Measurements from ENCODE around the gene ABO.
"Not testable (repeated sequence)": the region's sequence is repeated elsewhere in the genome, so short reads cannot be mapped to it uniquely, and the experiment has no call there.

ABO gene

DNA sequence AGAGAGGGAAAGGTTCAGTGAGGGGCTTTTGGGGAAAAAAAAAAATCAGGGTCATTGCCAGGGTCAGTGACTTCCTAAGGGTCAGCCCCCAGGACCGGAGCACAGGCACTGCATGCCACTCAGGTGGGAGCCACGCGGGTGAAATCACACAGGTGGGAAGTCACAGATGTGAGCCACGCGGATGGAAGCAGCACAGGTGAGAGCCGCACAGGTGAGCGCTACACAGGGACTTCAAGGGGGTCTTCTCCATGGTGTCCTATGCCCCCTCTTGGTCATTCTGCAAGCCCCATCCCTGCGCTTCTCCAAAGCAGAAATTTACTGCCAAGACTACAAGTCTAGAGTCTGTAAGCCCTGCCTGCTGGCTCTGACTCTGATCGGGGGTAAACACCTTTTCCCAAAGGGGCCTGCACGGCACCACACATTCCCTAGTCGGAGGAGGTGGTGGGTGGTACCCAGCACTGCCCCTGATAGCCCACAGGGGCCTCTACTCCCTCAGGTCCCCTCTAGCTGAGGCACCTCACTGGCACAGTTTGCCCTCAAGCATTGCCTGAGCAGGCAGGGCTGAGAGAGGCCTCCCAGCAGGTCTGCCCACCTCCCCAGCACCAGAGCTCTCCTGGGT lies 47.6 kb downstream of the ABO start:
- FAIRE-seq (no peak), DNase-seq (ENCODE audit: insufficient read length, low spot score) (no peak)
- TF ChIP-seq TAF1 (IDR thresholded peaks at IDR 0.05; ENCODE audit: low read depth, low read length): no peak
- no peak for TF ChIP-seq SPI1 (IDR thresholded peaks at IDR 0.05; ENCODE audit: low read depth, low read length)
- no peak for TF ChIP-seq POU2F2 (IDR thresholded peaks at IDR 0.05; ENCODE audit: low read depth, low read length)
- TF ChIP-seq POLR2AphosphoS5 (IDR thresholded peaks at IDR 0.05; ENCODE audit: low read depth, low read length): no peak
- TF ChIP-seq POLR2A (IDR thresholded peaks at IDR 0.05; ENCODE audit: low read depth, low read length): no peak
- no peak for TF ChIP-seq PAX5 (IDR thresholded peaks at IDR 0.05; ENCODE audit: insufficient read depth, low read length, severe bottlenecking)

DNA sequence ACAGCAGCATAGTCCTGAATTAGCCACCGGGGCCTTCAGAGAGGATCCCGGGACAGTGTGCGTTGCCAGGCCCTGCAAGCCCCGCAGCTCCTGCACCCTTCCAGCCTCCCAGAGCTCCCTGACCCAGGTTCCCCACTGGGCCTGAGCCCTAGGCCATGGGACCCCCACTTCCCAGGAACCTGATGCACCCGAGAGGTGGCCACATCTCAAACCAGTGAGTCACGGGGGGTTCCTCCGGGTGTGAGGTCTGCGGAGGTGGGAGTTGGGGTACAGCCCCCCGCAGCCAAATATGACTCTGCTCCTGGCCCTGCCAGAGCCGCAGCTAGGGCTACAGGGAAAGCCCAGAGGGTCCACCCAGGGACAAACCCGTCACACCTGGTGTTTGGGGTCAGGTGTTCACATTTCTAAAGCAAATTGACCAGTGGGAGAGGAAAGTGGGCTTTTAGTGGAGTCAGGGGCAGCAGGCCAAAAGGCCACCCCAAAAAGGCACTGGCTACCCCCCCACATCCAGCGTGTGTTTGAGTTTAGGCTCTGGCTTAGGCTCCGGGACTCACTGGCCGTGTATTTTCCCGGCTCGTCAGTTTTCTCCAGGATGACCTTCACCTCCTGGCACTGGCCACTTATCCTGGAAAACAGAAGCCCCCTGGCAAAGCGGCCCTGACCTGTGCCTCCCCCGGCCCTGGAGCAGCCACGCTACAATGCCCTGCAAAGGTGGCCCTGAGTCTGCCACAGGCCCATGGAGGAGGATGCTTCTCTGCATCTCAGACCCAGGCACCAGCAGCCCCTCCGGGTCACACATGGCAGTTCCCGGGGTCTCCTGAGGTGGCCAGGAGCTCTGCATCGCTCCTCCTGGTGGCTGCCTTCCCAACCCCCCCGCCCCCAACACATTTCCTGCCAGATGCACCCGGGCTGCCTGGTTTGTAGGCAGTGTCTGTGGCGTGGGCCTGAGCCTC lies 48.5 kb downstream of the ABO start:
- no peak for DNase-seq (ENCODE audit: insufficient read length, low spot score)
- no peak for FAIRE-seq
- TF ChIP-seq PAX5 (IDR thresholded peaks at IDR 0.05; ENCODE audit: insufficient read depth, low read length, severe bottlenecking): no peak
- TF ChIP-seq POLR2AphosphoS5 (IDR thresholded peaks at IDR 0.05; ENCODE audit: low read depth, low read length): no peak
- TF ChIP-seq POLR2A (IDR thresholded peaks at IDR 0.05; ENCODE audit: low read depth, low read length): no peak
- TF ChIP-seq POU2F2 (IDR thresholded peaks at IDR 0.05; ENCODE audit: low read depth, low read length): no peak
- TF ChIP-seq TAF1 (IDR thresholded peaks at IDR 0.05; ENCODE audit: low read depth, low read length): no peak
- no peak for TF ChIP-seq SPI1 (IDR thresholded peaks at IDR 0.05; ENCODE audit: low read depth, low read length)

DNA sequence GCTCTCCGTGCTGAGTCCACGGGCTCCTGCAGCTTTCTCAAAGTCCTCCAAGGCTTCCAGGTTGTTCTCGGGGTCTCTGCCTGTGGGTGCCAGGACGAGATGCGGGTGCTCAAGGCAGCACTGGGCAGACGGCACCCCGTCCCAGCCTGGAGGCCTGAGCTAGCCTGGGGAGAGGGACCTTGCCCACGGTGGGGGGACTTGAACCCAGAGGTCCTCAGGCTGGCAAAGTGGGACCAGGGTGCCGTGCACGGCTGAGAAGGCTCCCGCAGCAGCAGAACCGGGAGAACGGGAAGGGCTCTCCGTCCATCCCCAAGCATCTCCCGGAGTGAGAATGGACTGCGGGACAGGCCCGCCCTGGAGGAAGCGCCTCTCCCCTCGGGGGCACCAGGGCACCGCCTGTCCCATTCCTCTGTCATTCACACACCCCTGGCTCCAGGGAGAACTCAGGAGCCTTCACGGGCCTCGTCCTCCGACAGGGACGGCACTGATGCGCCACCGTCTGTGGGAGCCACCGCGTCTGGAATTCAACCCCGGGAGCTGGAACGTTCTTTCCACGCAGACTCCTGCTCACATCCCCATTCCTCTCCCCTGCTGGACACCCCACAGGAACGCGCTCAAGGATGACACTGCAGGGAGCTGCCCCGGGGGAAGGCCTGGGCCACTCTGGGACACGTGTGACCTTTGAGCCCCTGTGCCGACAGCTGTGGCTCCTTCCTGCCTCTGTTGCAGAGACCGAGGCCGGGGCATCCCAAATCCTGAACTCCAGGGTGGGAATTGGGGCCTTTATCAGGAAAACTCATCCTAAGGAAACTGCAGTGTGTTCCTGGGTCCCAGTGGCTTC lies 49.6 kb downstream of the ABO start:
- DNase-seq (ENCODE audit: insufficient read length, low spot score) (no peak), FAIRE-seq (no peak)
- TF ChIP-seq POLR2AphosphoS5 (IDR thresholded peaks at IDR 0.05; ENCODE audit: low read depth, low read length): no peak
- no peak for TF ChIP-seq PAX5 (IDR thresholded peaks at IDR 0.05; ENCODE audit: insufficient read depth, low read length, severe bottlenecking)
- TF ChIP-seq SPI1 (IDR thresholded peaks at IDR 0.05; ENCODE audit: low read depth, low read length): no peak
- TF ChIP-seq TAF1 (IDR thresholded peaks at IDR 0.05; ENCODE audit: low read depth, low read length): no peak
- no peak for TF ChIP-seq POU2F2 (IDR thresholded peaks at IDR 0.05; ENCODE audit: low read depth, low read length)
- no peak for TF ChIP-seq POLR2A (IDR thresholded peaks at IDR 0.05; ENCODE audit: low read depth, low read length)

DNA sequence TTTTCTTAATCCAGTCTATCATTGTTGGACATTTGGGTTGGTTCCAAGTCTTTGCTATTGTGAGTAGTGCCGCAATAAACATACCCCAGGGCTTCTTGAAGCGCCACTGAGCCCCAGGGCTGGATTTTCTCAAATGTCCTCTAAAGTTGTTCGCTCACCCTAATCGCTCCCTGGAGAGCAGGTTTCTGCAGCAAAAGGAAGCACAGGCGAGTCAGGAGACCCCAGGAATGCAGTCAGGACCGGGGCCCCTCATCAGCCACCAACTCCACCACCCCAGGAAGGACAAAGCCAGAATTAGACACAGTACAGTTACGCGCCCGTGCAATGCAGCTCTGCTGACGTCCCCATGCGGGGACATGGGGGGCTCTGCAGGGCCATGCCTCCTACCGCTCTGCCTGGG lies 50.2 kb downstream of the ABO start:
- FAIRE-seq (no peak), DNase-seq (ENCODE audit: insufficient read length, low spot score) (no peak)
- no peak for TF ChIP-seq POU2F2 (IDR thresholded peaks at IDR 0.05; ENCODE audit: low read depth, low read length)
- no peak for TF ChIP-seq TAF1 (IDR thresholded peaks at IDR 0.05; ENCODE audit: low read depth, low read length)
- TF ChIP-seq SPI1 (IDR thresholded peaks at IDR 0.05; ENCODE audit: low read depth, low read length): no peak
- TF ChIP-seq POLR2AphosphoS5 (IDR thresholded peaks at IDR 0.05; ENCODE audit: low read depth, low read length): no peak
- no peak for TF ChIP-seq POLR2A (IDR thresholded peaks at IDR 0.05; ENCODE audit: low read depth, low read length)
- TF ChIP-seq PAX5 (IDR thresholded peaks at IDR 0.05; ENCODE audit: insufficient read depth, low read length, severe bottlenecking): no peak

GRCh38 chr9:133223159-133223756 lies 51.7 kb downstream of the ABO start:
- not testable (repeated sequence) for DNase-seq (ENCODE audit: insufficient read length, low spot score); FAIRE-seq

DNA sequence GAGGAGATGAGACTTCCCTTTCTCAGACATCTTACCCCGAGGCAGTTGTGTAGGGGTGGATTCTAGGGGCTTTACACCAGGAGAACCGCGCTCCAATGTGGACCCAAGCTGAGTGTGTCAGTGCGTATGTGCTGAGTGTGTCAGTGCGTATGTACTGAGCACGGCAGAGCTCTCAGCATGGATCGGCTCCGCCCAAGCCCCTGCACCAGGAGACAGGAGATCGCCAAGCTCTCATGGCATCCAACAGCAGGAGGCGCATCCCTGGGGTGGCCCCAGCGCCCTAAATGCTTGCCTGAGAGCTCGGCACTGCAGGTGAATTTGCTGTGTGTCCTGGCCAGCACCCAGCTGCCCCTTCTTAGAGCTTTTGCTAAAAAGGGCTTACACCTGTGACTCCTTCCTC lies 53.0 kb downstream of the ABO start:
- not testable (repeated sequence) for DNase-seq (ENCODE audit: insufficient read length, low spot score); FAIRE-seq

DNA sequence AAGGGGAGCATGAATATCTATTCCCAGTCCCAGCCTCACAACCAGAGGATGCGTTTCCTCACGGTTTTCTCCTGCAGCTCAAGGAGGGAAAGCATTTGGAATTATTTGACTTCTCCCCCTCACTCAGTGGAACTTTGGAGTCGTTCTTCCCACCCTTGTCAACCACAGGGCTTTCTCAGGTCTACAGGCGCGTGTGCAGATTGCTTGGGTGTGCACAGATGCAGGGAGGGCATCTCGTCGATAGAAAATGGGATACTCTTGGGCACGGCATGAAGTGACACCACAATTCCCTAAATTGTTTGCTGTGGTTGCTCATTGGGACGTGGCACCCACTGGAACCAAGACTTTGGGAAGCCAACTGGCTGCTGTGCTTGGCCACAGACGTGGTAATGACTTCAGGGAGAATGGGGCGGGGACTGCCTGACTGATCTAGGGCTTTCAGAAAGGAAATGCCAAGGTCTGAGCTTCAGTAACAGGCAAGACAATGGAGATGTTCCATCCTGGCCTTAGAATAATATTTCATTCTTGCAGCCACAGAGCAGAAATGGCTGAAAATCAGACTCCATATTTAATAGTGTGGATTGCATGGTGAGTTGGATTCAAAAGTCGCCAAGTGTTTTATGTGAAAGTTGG lies 53.7 kb downstream of the ABO start:
- no peak for TF ChIP-seq POLR2AphosphoS5 (IDR thresholded peaks at IDR 0.05; ENCODE audit: low read depth, low read length)
- TF ChIP-seq POLR2A (IDR thresholded peaks at IDR 0.05; ENCODE audit: low read depth, low read length): no peak
- TF ChIP-seq POU2F2 (IDR thresholded peaks at IDR 0.05; ENCODE audit: low read depth, low read length): no peak
- TF ChIP-seq PAX5 (IDR thresholded peaks at IDR 0.05; ENCODE audit: insufficient read depth, low read length, severe bottlenecking): no peak
- TF ChIP-seq TAF1 (IDR thresholded peaks at IDR 0.05; ENCODE audit: low read depth, low read length): no peak
- TF ChIP-seq SPI1 (IDR thresholded peaks at IDR 0.05; ENCODE audit: low read depth, low read length): no peak
- DNase-seq (ENCODE audit: insufficient read length, low spot score) (no peak), FAIRE-seq (no peak)

- not testable (repeated sequence) for FAIRE-seq; DNase-seq (ENCODE audit: insufficient read length, low spot score)
These were observed 56.7 kb downstream of the ABO start for GRCh38 chr9:133218049-133218975.

DNA sequence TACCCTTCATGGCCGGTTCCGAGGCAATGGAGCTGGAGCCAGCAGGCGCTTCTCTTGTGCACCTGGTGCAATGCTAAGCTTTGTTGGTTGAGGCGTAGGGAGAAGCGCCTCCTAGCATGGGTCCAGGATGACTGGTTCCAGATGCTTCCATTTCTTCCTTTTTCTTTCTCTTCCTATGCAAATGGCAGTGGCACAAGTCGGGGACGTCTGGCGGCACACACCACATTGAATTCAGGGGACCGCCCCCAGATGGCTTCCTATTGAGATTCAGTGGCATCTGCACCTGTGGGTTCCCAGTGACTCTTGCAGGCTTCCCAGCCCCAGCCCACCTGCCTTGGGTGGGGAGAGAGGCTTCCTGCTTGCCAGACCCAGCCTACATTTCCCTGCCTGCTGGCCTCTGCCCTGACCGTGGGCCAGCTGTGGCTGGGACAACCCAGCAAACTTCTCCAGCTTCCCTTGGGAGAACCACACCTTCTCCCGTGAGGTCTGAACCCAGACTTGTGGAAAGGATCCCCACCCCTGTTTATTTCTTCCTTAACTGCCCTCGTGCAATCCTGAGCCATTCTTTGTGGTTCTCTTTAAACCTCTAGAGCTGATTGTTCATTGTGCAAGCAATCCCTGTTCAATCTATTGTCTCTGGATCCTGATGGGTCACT lies 57.5 kb downstream of the ABO start:
- FAIRE-seq: not testable (repeated sequence)

GRCh38 chr9:133214276-133214675 lies 60.7 kb downstream of the ABO start:
- not testable (repeated sequence) for DNase-seq (ENCODE audit: insufficient read length, low spot score); FAIRE-seq

More for the DNA sequence above, 57.5 kb downstream of the ABO start:
- DNase-seq (ENCODE audit: insufficient read length, low spot score): not testable (repeated sequence)
